Cardiac septum (tissue), 1 donor: ENCODE results near the gene NFE2L1. TPM values are rescaled to one million over a fixed set of nuclear protein-coding genes. Genes with fewer than 3 reads are reported as not detected.
"Not testable (repeated sequence)": the region's sequence is repeated elsewhere in the genome, so short reads cannot be mapped to it uniquely, and the experiment has no call there.

ENCODE experiments used
- DNase-seq: peaks from one replicate; pipeline ENCODE4 v3.0.0-alpha.2; 2020; ENCODE audit warnings: low spot score
- intact Hi-C: fragments of 100-400 bp; cut with DNase I; formaldehyde crosslinking; loops from one replicate; pipeline ENCODE4 v1.14.0; 2022
- total RNA-seq: library from RNA; stranded (reverse); fragmentation: NEBNext Ultra II Directional; extraction: Animal tissue kit (Norgen Biotek cat#: 25700); gene quantifications from one replicate; pipeline ENCODE4 v1.2.1, GENCODE V29; 2021
- donor health status: DM: no; HTN: no; CAD: no.

Gene NFE2L1
- total RNA-seq, 1 donor from 2014 or later: 604 TPM

GRCh38 chr17:48021934-48022333 is 26.2 kb upstream of the NFE2L1 start:
- intact Hi-C loops: loop anchor here (10.0 kb wide), 1 partner anchor 593 kb away; the partner anchor contains the start of genes HOXB7 and HOXB8

GRCh38 chr17:48022901-48023300 is 25.3 kb upstream of the NFE2L1 start:
- intact Hi-C loops: loop anchor here (10.0 kb wide), 1 partner anchor 592 kb away; the partner anchor contains the start of genes HOXB7 and HOXB8
- DNase-seq: no peak

More at GRCh38 chr17:48021934-48022333, 26.2 kb upstream of the NFE2L1 start:
- no peak for DNase-seq

- intact Hi-C loops: loop anchor here (2.0 to 10.0 kb wide), 2 partner anchors 27 to 591 kb away; partner anchors contain the start of genes HOXB7 and HOXB8
- peak; percentile 91 for DNase-seq
Measured at GRCh38 chr17:48023400-48024148, 24.6 kb upstream of the NFE2L1 start.

GRCh38 chr17:48024149-48025039 is 23.8 kb upstream of the NFE2L1 start:
- intact Hi-C loops: loop anchor here (1.0 to 10.0 kb wide), 3 partner anchors 26 to 590 kb away; partner anchors contain the start of genes HOXB7 and HOXB8
- DNase-seq: no peak

- intact Hi-C loops: loop anchor here (1.0 to 10.0 kb wide), 3 partner anchors 26 to 590 kb away; partner anchors contain the start of genes HOXB7 and HOXB8
- DNase-seq: peak; percentile 99
Measured at GRCh38 chr17:48025040-48025903, 22.9 kb upstream of the NFE2L1 start.

GRCh38 chr17:48025904-48026501 is 22.2 kb upstream of the NFE2L1 start:
- DNase-seq: no peak
- intact Hi-C loops: loop anchor here (1.0 to 10.0 kb wide), 4 partner anchors 25 to 589 kb away; partner anchors contain the start of genes HOXB7 and HOXB8

GRCh38 chr17:48026502-48027321 is 21.4 kb upstream of the NFE2L1 start:
- peak; percentile 93 for DNase-seq
- intact Hi-C loops: loop anchor here (1.0 to 10.0 kb wide), 2 partner anchors 48 to 588 kb away; partner anchors contain the start of genes HOXB7 and HOXB8

- no peak for DNase-seq
- intact Hi-C loops: loop anchor here (10.0 kb wide), 1 partner anchor 587 kb away; the partner anchor contains the start of genes HOXB7 and HOXB8
Measured at GRCh38 chr17:48027322-48027981, 20.7 kb upstream of the NFE2L1 start.

- intact Hi-C loops: loop anchor here (10.0 kb wide), 1 partner anchor 586 kb away; the partner anchor contains the start of genes HOXB7 and HOXB8
- peak; percentile 56 for DNase-seq
Measured at GRCh38 chr17:48028736-48029135, 19.4 kb upstream of the NFE2L1 start.

- peak; percentile 75 for DNase-seq
- intact Hi-C loops: no loop called here
Measured at GRCh38 chr17:48030531-48030930, 17.6 kb upstream of the NFE2L1 start.

GRCh38 chr17:48031966-48032365 is 16.2 kb upstream of the NFE2L1 start:
- DNase-seq: no peak
- intact Hi-C loops: no loop called here

GRCh38 chr17:48034734-48035133 is 13.4 kb upstream of the NFE2L1 start:
- intact Hi-C loops, DNase-seq: not testable (repeated sequence)

GRCh38 chr17:48036693-48037035 is 11.5 kb upstream of the NFE2L1 start:
- DNase-seq: no peak
- intact Hi-C loops: no loop called here

GRCh38 chr17:48037036-48037837 is 10.9 kb upstream of the NFE2L1 start, which contains the start of gene COPZ2:
TSS of gene COPZ2 (minus strand) at chr17:48037797. CDS start at chr17:48037777, 20 bp downstream.
- no peak for DNase-seq
- intact Hi-C loops: no loop called here

- intact Hi-C loops: no loop called here
- DNase-seq: no peak
Measured at GRCh38 chr17:48037838-48038323, 10.3 kb upstream of the NFE2L1 start.

GRCh38 chr17:48038687-48039086 is 9.5 kb upstream of the NFE2L1 start:
- no peak for DNase-seq
- intact Hi-C loops: no loop called here
